GM12878 (cell line): Measurements from ENCODE around the gene THTPA. TPM values are rescaled to one million over a fixed set of nuclear protein-coding genes. Genes with fewer than 3 reads are reported as not detected.

Source experiments
- ATAC-seq: fragments of 200-7000 bp; cut with Tn5 transposase; 3 replicates; pipeline ENCODE4 v1.9.1; 2020; ENCODE audit warnings: mild to moderate bottlenecking, moderate library complexity
- BruUV-seq: library from RNA; stranded (reverse); fragments of 400-500 nt; replicated peaks from 2 replicates; lab custom pipeline; 2021; lab: Mats Ljungman, UMichigan
- CTCF ChIA-PET: fragments of 300-600 bp; sonication (Branson Sonifier 250); formaldehyde crosslinking; extraction: SDS; loops from one replicate; lab custom pipeline; 2021; ENCODE audit warnings: inconsistent platforms; lab: Yijun Ruan, JAX
- POLR2A ChIA-PET: fragments of 350-600 bp; formaldehyde crosslinking; extraction: SDS; loops from one replicate; lab custom pipeline; 2021; ENCODE audit warnings: inconsistent platforms; lab: Charles Lee
- RAD21 ChIA-PET: fragments of 300-600 bp; sonication (Branson Sonifier 250); formaldehyde crosslinking; loops from one replicate; lab custom pipeline; 2023; ENCODE audit warnings: antibody characterized with exemption; ENCODE audit not compliant: unreplicated experiment; lab: Charles Lee
- SMC1A ChIA-PET: fragments of 300-600 bp; sonication (Branson Sonifier 250); formaldehyde crosslinking; loops from one replicate; lab custom pipeline; 2023; ENCODE audit not compliant: unreplicated experiment, uncharacterized antibody; lab: Charles Lee
- DNase-seq: peaks from one replicate; pipeline ENCODE4 v3.0.0-alpha.2; 2011; ENCODE audit warnings: low read depth, low spot score
- FAIRE-seq: peaks from 3 replicates; lab custom pipeline; 2011; peaks lifted over from hg19 to GRCh38; lab: Jason Lieb, UNC
- H2AFZ ChIP-seq: 2 replicates; pipeline ENCODE4 v1.6.0; 2011; ENCODE audit warnings: low read depth, low read length, control low read depth; ENCODE audit not compliant: control insufficient read depth
- H3K27ac ChIP-seq: 2 replicates; pipeline ENCODE4 v1.5.1; 2011; ENCODE audit warnings: control low read depth; ENCODE audit not compliant: control insufficient read depth, insufficient read depth
- H3K27me3 ChIP-seq, 2 experiments: replicated peaks in 1 of 2; 2 replicates each; pipeline versions ENCODE4 v1.6.0 to v1.6.1; 2011; ENCODE audit warnings: low read length in 1 of 2; ENCODE audit not compliant: control insufficient read depth in 2 of 2, insufficient read depth in 2 of 2
- H3K36me3 ChIP-seq, 2 experiments: 2 replicates each; pipeline ENCODE4 v1.5.1; 2011; ENCODE audit warnings: low read length in 1 of 2; ENCODE audit not compliant: control insufficient read depth in 2 of 2, insufficient read depth in 2 of 2
- H3K4me1 ChIP-seq: 2 replicates; pipeline ENCODE4 v1.6.1; 2011; ENCODE audit warnings: mild to moderate bottlenecking, low read length, moderate library complexity, mixed read lengths; ENCODE audit not compliant: control insufficient read depth, insufficient read depth
- H3K4me2 ChIP-seq: 2 replicates; pipeline ENCODE4 v1.6.0; 2011; ENCODE audit warnings: control low read depth; ENCODE audit not compliant: control insufficient read depth, insufficient read depth
- H3K4me3 ChIP-seq: fragments of 200-600 bp; sonication (generic); 2 replicates; pipeline ENCODE4 v1.5.1; 2016
- H3K79me2 ChIP-seq: 2 replicates; pipeline ENCODE4 v1.6.0; 2011; ENCODE audit warnings: low read length; ENCODE audit not compliant: control insufficient read depth, insufficient read depth
- H3K9ac ChIP-seq: 2 replicates; pipeline ENCODE4 v1.8.0; 2011; ENCODE audit warnings: low read length, control low read depth, mixed read lengths; ENCODE audit not compliant: control insufficient read depth, insufficient read depth
- H3K9me3 ChIP-seq: replicated peaks from 3 replicates; pipeline ENCODE4 v1.5.1; 2011; ENCODE audit warnings: mild to moderate bottlenecking, low read length; ENCODE audit not compliant: control insufficient read depth, insufficient read depth
- H4K20me1 ChIP-seq: 2 replicates; pipeline ENCODE4 v1.6.0; 2011; ENCODE audit not compliant: control insufficient read depth, insufficient read depth
- CHD4 ChIP-seq: fragments of 200-600 bp; sonication (generic); IDR thresholded peaks from 2 replicates; pipeline ENCODE4 v1.6.1; 2016; ENCODE audit warnings: mild to moderate bottlenecking
- ETV6 ChIP-seq, 2 experiments: fragments of 450-650 bp in 1 of 2; IDR thresholded peaks in 1 of 2; conservative IDR thresholded peaks in 1 of 2; 2 replicates each; pipeline ENCODE4 v1.6.1; 2014; ENCODE audit warnings: antibody characterized with exemption in 1 of 2, borderline replicate concordance in 1 of 2, low read depth in 1 of 2, mild to moderate bottlenecking in 1 of 2, moderate library complexity in 1 of 2
- HDAC6 ChIP-seq: fragments of 200-600 bp; sonication (generic); IDR thresholded peaks from one replicate; pipeline ENCODE4 v1.8.0; 2017; ENCODE audit warnings: antibody characterized with exemption; ENCODE audit not compliant: unreplicated experiment
- MAX ChIP-seq: IDR thresholded peaks from 2 replicates; pipeline ENCODE4 v1.6.1; 2012; ENCODE audit warnings: low read depth, low read length, improper control_type of control experiment
- NRF1 ChIP-seq: conservative IDR thresholded peaks from 2 replicates; pipeline ENCODE4 v1.6.1; 2011; ENCODE audit warnings: mild to moderate bottlenecking, low read depth, low read length, improper control_type of control experiment
- PAX5 ChIP-seq: IDR thresholded peaks from 2 replicates; pipeline ENCODE4 v1.6.1; 2011; ENCODE audit warnings: low read depth, low read length, borderline replicate concordance
- POLR2AphosphoS2 ChIP-seq: IDR thresholded peaks from 2 replicates; pipeline ENCODE4 v1.6.1; 2011; ENCODE audit warnings: low read depth, mild to moderate bottlenecking, low read length, improper control_type of control experiment, moderate library complexity
- SREBF1 ChIP-seq: IDR thresholded peaks from 2 replicates; pipeline ENCODE4 v1.6.1; 2012; ENCODE audit warnings: mild to moderate bottlenecking, low read length
- SUPT20H ChIP-seq: IDR thresholded peaks from 2 replicates; pipeline ENCODE4 v1.6.1; 2011; ENCODE audit warnings: low read depth, mild to moderate bottlenecking, low read length, moderate library complexity, borderline replicate concordance; ENCODE audit not compliant: control insufficient read depth
- TCF3 ChIP-seq: IDR thresholded peaks from 2 replicates; pipeline ENCODE4 v1.6.1; 2012; ENCODE audit warnings: low read depth, mild to moderate bottlenecking, low read length, borderline replicate concordance; ENCODE audit not compliant: insufficient read depth
- ZNF384 ChIP-seq: IDR thresholded peaks from 2 replicates; pipeline ENCODE4 v1.6.1; 2012; ENCODE audit warnings: low read depth, mild to moderate bottlenecking, low read length, improper control_type of control experiment, borderline replicate concordance
- WGBS: methylation state at CpG from one replicate; pipeline ENCODE4 v1.1.6; 2016; ENCODE audit warnings: low lambda C conversion rate; ENCODE audit not compliant: insufficient replicate concordance, insufficient coverage; ENCODE audit errors: missing lambda C conversion rate; 5-methylcytosine and 5-hydroxymethylcytosine counted together
- in situ Hi-C: fragments of 300-500 bp; cut with MboI; formaldehyde crosslinking; loops from 9 replicates; pipeline ENCODE4 v1.14.3; 2018; ENCODE audit warnings: mixed read lengths
- intact Hi-C: fragments of 100-400 bp; cut with micrococcal nuclease; formaldehyde crosslinking; loops from one replicate; pipeline ENCODE4 v1.14.2; 2022; ENCODE audit not compliant: unreplicated experiment
- polyA plus RNA-seq, 11 experiments: library from polyadenylated mRNA; depleted of rRNA in 4 of 11; unstranded in 6 of 11; stranded (reverse) in 5 of 11; fragments of >200 nt; fragmentation: Nextera tagmentation in 4 of 11; fragmentation: Illumina TruSeq in 1 of 11; extraction: Ambion mirVana in 4 of 11; extraction: Trizol in 1 of 11; gene quantifications; 1 replicate in 1 of 11; 2 replicates in 10 of 11; pipeline versions ENCODE4 v1.2.1 to v1.2.3, GENCODE V29; 2011 to 2016; ENCODE audit warnings: inconsistent platforms in 2 of 11, missing spikeins in 2 of 11, low read depth in 1 of 11
- total RNA-seq, 4 experiments: library from RNA; depleted of rRNA in 3 of 4; stranded (reverse); fragments of >200 nt in 3 of 4; fragmentation: Illumina TruSeq in 1 of 4; extraction: Trizol in 1 of 4; gene quantifications; 2 replicates each; pipeline versions ENCODE4 v1.2.1 to v1.2.3, GENCODE V29; 2013 to 2021
- TF ChIP-seq, protein P1 (sequence below), 3 experiments: IDR thresholded peaks in 2 of 3; conservative IDR thresholded peaks in 1 of 3; 2 replicates each; pipeline ENCODE4 v1.5.1; 2011; ENCODE audit warnings: low read depth in 3 of 3, low read length in 3 of 3, mild to moderate bottlenecking in 3 of 3, control low read depth in 2 of 3, moderate library complexity in 2 of 3, inconsistent platforms in 1 of 3, mixed read lengths in 1 of 3; ENCODE audit not compliant: control insufficient read depth in 2 of 3, insufficient read depth in 1 of 3; ENCODE audit errors: extremely low read depth in 1 of 3
- TF ChIP-seq, protein P2 (sequence below): fragments of 450-650 bp; IDR thresholded peaks from 2 replicates; pipeline ENCODE4 v1.6.1; 2018; ENCODE audit warnings: borderline replicate concordance, mild to moderate bottlenecking; ENCODE audit not compliant: partially characterized antibody
- TF ChIP-seq, protein P3 (sequence below): IDR thresholded peaks from 2 replicates; pipeline ENCODE4 v1.6.1; 2011; ENCODE audit warnings: borderline replicate concordance, low read depth, mild to moderate bottlenecking, moderate library complexity, mixed read lengths, low read length; ENCODE audit not compliant: insufficient read depth; ENCODE audit errors: extremely low read length

Gene THTPA
- total and polyA plus RNA-seq, 10 of the 15 experiments (the other 5 are each of a cell fraction or from before 2014, with no cell fraction given) = 3.1 to 24.9 (median 12.8) TPM

DNA sequence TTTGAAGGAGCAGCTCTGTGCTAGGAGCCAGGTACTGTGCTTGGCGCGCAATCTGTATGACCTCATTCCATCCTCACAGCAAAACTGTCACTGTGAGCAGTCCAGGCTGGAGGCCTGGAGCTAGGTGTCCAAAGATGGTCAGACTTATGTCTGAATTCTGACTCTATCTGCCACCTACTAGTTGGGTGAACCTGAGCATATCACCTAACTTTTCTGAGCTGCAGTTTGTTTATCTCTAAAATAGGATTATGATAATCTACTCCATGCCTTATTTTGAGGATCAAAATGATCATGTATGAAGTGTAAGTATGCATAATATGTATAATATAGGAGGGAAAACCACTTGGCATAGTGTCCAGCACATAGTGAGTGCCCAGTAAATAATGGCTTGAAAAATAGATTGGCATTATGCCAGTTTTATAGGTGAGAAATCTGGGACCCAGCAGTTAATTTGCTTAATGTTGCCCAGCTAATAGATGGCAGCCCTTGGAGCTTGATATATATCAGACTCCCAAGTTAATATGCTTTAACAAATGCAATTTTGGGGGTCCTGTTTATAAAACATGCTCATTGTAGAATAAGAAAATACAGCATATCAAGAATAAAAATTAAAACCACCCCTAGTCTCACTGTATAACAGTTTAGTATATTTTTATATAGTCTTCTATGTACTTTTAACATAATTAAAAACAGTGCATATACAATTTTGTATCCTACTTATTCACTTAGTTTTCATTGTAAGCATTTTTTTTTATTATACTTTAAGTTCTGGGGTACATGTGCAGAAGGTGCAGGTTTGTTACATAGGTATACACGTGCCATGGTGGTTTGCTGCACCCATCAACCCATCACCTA lies 27.1 kb downstream of the THTPA start:
- Histone ChIP-seq H3K4me3 (no peak overlapping the region), H3K9me3 (no peaks in the 10 kb centered on the region), H3K27me3 (no peaks in the 10 kb centered on the region), H3K27ac (no peak overlapping the region), H2AFZ (no peak overlapping the region), H3K79me2 (no peaks in the 10 kb centered on the region), H3K36me3 (no peaks in the 10 kb centered on the region), H3K4me1 (no peaks in the 10 kb centered on the region), H3K9ac (no peak overlapping the region), H3K4me2 (no peak overlapping the region), H4K20me1 (no peaks in the 10 kb centered on the region)
- intact Hi-C loops (loop anchor here (10.0 kb wide), 1 partner anchor 442 kb away; no protein-coding TSS in a partner anchor), in situ Hi-C loops (no loop called here)
- ATAC-seq (no peak), FAIRE-seq (no peak), DNase-seq (no peak)
- POLR2A ChIA-PET = no interaction called here
- WGBS = 67% methylated on average over 3 of the region's 3 CpGs
- SMC1A ChIA-PET = interaction anchor here (1.4 kb wide), 1 partner anchor 347 kb away, joined by 4 read pairs; no protein-coding TSS in a partner anchor
- RAD21 ChIA-PET = interaction anchor here (0.5 kb wide), 1 partner anchor 341 kb away, joined by 3 read pairs; no protein-coding TSS in a partner anchor
- no TSS peak for BruUV-seq
- CTCF ChIA-PET = interaction anchor here (1.0 to 1.8 kb wide), 3 partner anchors 15 to 105 kb away, joined by 4 to 8 read pairs (median 5); partner anchors contain the start of gene AP1G2
- TF ChIP-seq PAX5 (no peak), ETV6 (conservative IDR thresholded peaks at IDR 0.05 in 1 of 2, IDR thresholded peaks at IDR 0.05 in 1 of 2; ENCODE audit: borderline replicate concordance in 1 of 2, low read depth in 1 of 2) (no peak), NRF1 (no peak), ZNF384 (no peak), CHD4 (no peak), SREBF1 (no peak), TCF3 (no peak), SUPT20H (no peak), HDAC6 (no peak), POLR2AphosphoS2 (no peak), MAX (no peak)
- TF ChIP-seq, protein P1, sequence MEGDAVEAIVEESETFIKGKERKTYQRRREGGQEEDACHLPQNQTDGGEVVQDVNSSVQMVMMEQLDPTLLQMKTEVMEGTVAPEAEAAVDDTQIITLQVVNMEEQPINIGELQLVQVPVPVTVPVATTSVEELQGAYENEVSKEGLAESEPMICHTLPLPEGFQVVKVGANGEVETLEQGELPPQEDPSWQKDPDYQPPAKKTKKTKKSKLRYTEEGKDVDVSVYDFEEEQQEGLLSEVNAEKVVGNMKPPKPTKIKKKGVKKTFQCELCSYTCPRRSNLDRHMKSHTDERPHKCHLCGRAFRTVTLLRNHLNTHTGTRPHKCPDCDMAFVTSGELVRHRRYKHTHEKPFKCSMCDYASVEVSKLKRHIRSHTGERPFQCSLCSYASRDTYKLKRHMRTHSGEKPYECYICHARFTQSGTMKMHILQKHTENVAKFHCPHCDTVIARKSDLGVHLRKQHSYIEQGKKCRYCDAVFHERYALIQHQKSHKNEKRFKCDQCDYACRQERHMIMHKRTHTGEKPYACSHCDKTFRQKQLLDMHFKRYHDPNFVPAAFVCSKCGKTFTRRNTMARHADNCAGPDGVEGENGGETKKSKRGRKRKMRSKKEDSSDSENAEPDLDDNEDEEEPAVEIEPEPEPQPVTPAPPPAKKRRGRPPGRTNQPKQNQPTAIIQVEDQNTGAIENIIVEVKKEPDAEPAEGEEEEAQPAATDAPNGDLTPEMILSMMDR (IDR thresholded peaks at IDR 0.05 in 2 of 3, conservative IDR thresholded peaks at IDR 0.05 in 1 of 3; ENCODE audit: control insufficient read depth in 2 of 3, extremely low read depth in 1 of 3, insufficient read depth in 1 of 3, low read depth in 3 of 3, low read length in 3 of 3) = no peak
- TF ChIP-seq, protein P2, sequence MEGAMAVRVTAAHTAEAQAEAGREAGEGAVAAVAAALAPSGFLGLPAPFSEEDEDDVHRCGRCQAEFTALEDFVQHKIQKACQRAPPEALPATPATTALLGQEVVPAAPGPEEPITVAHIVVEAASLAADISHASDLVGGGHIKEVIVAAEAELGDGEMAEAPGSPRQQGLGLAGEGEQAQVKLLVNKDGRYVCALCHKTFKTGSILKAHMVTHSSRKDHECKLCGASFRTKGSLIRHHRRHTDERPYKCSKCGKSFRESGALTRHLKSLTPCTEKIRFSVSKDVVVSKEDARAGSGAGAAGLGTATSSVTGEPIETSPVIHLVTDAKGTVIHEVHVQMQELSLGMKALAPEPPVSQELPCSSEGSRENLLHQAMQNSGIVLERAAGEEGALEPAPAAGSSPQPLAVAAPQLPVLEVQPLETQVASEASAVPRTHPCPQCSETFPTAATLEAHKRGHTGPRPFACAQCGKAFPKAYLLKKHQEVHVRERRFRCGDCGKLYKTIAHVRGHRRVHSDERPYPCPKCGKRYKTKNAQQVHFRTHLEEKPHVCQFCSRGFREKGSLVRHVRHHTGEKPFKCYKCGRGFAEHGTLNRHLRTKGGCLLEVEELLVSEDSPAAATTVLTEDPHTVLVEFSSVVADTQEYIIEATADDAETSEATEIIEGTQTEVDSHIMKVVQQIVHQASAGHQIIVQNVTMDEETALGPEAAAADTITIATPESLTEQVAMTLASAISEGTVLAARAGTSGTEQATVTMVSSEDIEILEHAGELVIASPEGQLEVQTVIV = no peak
- TF ChIP-seq, protein P3, sequence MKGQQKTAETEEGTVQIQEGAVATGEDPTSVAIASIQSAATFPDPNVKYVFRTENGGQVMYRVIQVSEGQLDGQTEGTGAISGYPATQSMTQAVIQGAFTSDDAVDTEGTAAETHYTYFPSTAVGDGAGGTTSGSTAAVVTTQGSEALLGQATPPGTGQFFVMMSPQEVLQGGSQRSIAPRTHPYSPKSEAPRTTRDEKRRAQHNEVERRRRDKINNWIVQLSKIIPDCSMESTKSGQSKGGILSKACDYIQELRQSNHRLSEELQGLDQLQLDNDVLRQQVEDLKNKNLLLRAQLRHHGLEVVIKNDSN = no peak
